H1 (cell line): ENCODE results near the gene ELP1. TPM values are rescaled to one million over a fixed set of nuclear protein-coding genes. Genes with fewer than 3 reads are reported as not detected.

Experiments used
- CTCF ChIA-PET: fragments of 300-600 bp; sonication (Branson Sonifier 250); formaldehyde crosslinking; loops from one replicate; lab custom pipeline; 2021; ENCODE audit not compliant: partially characterized antibody; lab: Charles Lee
- POLR2A ChIA-PET: fragments of 300-600 bp; sonication (Branson Sonifier 250); formaldehyde crosslinking; loops from one replicate; lab custom pipeline; 2021; ENCODE audit warnings: inconsistent platforms; ENCODE audit not compliant: partially characterized antibody; lab: Charles Lee
- DNase-seq, 2 experiments: peaks; one replicate each; pipeline versions ENCODE4 v3.0.0 to v3.0.0-alpha.2; 2010 to 2022; ENCODE audit warnings: low spot score in 2 of 2, low read depth in 1 of 2, mixed read lengths in 1 of 2
- FAIRE-seq: peaks from 2 replicates; lab custom pipeline; 2011; peaks lifted over from hg19 to GRCh38; lab: Jason Lieb, UNC
- H2AFZ ChIP-seq: 2 replicates; pipeline ENCODE4 v1.8.1; 2012; ENCODE audit warnings: low read length, inconsistent platforms
- H2AK5ac ChIP-seq: 2 replicates; pipeline ENCODE4 v1.6.1; 2013; ENCODE audit warnings: low read depth, low read length
- H2BK120ac ChIP-seq: replicated peaks from 2 replicates; pipeline ENCODE3; 2013; ENCODE audit warnings: low read depth, low read length, inconsistent platforms
- H2BK12ac ChIP-seq: 2 replicates; pipeline ENCODE4 v1.6.1; 2013; ENCODE audit warnings: low read depth, low read length
- H2BK15ac ChIP-seq: 2 replicates; pipeline ENCODE4 v1.6.1; 2013; ENCODE audit warnings: low read length
- H2BK20ac ChIP-seq: 2 replicates; pipeline ENCODE4 v1.6.1; 2013; ENCODE audit warnings: low read length
- H2BK5ac ChIP-seq: 2 replicates; pipeline ENCODE4 v1.6.1; 2013; ENCODE audit warnings: low read depth, low read length
- H3K14ac ChIP-seq: 2 replicates; pipeline ENCODE4 v1.6.1; 2013; ENCODE audit warnings: inconsistent platforms; ENCODE audit not compliant: insufficient read length
- H3K18ac ChIP-seq: 2 replicates; pipeline ENCODE4 v1.6.1; 2013; ENCODE audit warnings: low read length; ENCODE audit errors: extremely low read depth
- H3K23ac ChIP-seq: 2 replicates; pipeline ENCODE4 v1.6.1; 2013; ENCODE audit warnings: inconsistent platforms; ENCODE audit not compliant: insufficient read length
- H3K23me2 ChIP-seq: 2 replicates; pipeline ENCODE4 v1.6.1; 2013; ENCODE audit warnings: low read depth, low read length
- H3K27ac ChIP-seq: 2 replicates; pipeline ENCODE4 v1.6.1; 2011; ENCODE audit warnings: low read depth, low read length, inconsistent platforms
- H3K27me3 ChIP-seq, 4 experiments: replicated peaks in 1 of 4; 1 replicate in 1 of 4; 2 replicates in 3 of 4; pipeline versions ENCODE4 v1.6.1 to v1.8.1; 2011 to 2013; ENCODE audit warnings: low read length in 3 of 4, mild to moderate bottlenecking in 3 of 4, inconsistent platforms in 2 of 4, mixed read lengths in 2 of 4, moderate library complexity in 1 of 4; ENCODE audit not compliant: control insufficient read depth in 3 of 4, insufficient read depth in 3 of 4; ENCODE audit errors: extremely low read depth in 1 of 4
- H3K36me3 ChIP-seq, 4 experiments: 2 replicates each; pipeline versions ENCODE4 v1.6.1 to v1.8.1; 2011 to 2013; ENCODE audit warnings: mild to moderate bottlenecking in 4 of 4, low read length in 3 of 4, moderate library complexity in 2 of 4, control low read depth in 1 of 4, inconsistent platforms in 1 of 4; ENCODE audit not compliant: insufficient read depth in 4 of 4, control insufficient read depth in 2 of 4
- H3K4ac ChIP-seq: replicated peaks from 2 replicates; pipeline ENCODE3; 2013; ENCODE audit warnings: low read length, low read depth, mixed read lengths, inconsistent platforms; ENCODE audit not compliant: insufficient read length
- H3K4me1 ChIP-seq, 4 experiments: replicated peaks in 1 of 4; 1 replicate in 1 of 4; 2 replicates in 3 of 4; pipeline versions ENCODE4 v1.6.1 to v1.8.1; 2011 to 2013; ENCODE audit warnings: low read length in 3 of 4, inconsistent platforms in 2 of 4, mixed read lengths in 1 of 4; ENCODE audit not compliant: insufficient read depth in 4 of 4, control insufficient read depth in 3 of 4
- H3K4me2 ChIP-seq, 2 experiments: 2 replicates each; pipeline versions ENCODE4 v1.6.1 to v1.8.1; 2011 to 2013; ENCODE audit warnings: low read depth in 2 of 2, low read length in 2 of 2, control low read depth in 1 of 2, inconsistent platforms in 1 of 2, mild to moderate bottlenecking in 1 of 2; ENCODE audit not compliant: insufficient read depth in 1 of 2
- H3K4me3 ChIP-seq, 4 experiments: fragments of 200-600, 300-600 bp in 1 of 4; sonication (generic), shearing (Covaris generic), sonication (Bioruptor Twin) in 1 of 4; 2 replicates each; pipeline versions ENCODE4 v1.5.1 to v1.8.1; 2011 to 2016; ENCODE audit warnings: low read length in 4 of 4, low read depth in 3 of 4, control low read depth in 2 of 4, inconsistent platforms in 2 of 4, mild to moderate bottlenecking in 2 of 4, mixed read lengths in 1 of 4, moderate library complexity in 1 of 4; ENCODE audit not compliant: insufficient read depth in 2 of 4; ENCODE audit errors: extremely low read depth in 1 of 4
- H3K56ac ChIP-seq: replicated peaks from 2 replicates; pipeline ENCODE3; 2013; ENCODE audit warnings: low read depth, mild to moderate bottlenecking, mixed read lengths, low read length, inconsistent platforms; ENCODE audit not compliant: insufficient read length
- H3K79me1 ChIP-seq: 2 replicates; pipeline ENCODE4 v1.6.1; 2013; ENCODE audit warnings: low read depth, low read length, control low read depth
- H3K79me2 ChIP-seq, 2 experiments: 2 replicates each; pipeline versions ENCODE4 v1.6.1 to v1.8.1; 2012 to 2013; ENCODE audit warnings: low read length in 2 of 2, mild to moderate bottlenecking in 2 of 2, inconsistent platforms in 1 of 2; ENCODE audit not compliant: insufficient read depth in 2 of 2, control insufficient read depth in 1 of 2
- H3K9ac ChIP-seq, 4 experiments: replicated peaks in 1 of 4; 1 replicate in 1 of 4; 2 replicates in 3 of 4; pipeline versions ENCODE4 v1.6.1 to v1.8.1; 2011 to 2013; ENCODE audit warnings: low read depth in 3 of 4, low read length in 3 of 4, control low read depth in 2 of 4, mild to moderate bottlenecking in 2 of 4, moderate library complexity in 2 of 4, inconsistent platforms in 1 of 4; ENCODE audit errors: extremely low read depth in 1 of 4
- H3K9me3 ChIP-seq, 2 experiments: 2 replicates each; pipeline versions ENCODE4 v1.6.1 to v1.8.1; 2012 to 2013; ENCODE audit warnings: mild to moderate bottlenecking in 2 of 2, moderate library complexity in 2 of 2, control low read depth in 1 of 2, inconsistent platforms in 1 of 2, low read depth in 1 of 2, low read length in 1 of 2, mixed read lengths in 1 of 2; ENCODE audit not compliant: insufficient read depth in 2 of 2
- H4K20me1 ChIP-seq, 2 experiments: replicated peaks in 1 of 2; 2 replicates each; pipeline versions ENCODE3 to v1.8.1; 2011 to 2013; ENCODE audit warnings: inconsistent platforms in 2 of 2, low read length in 2 of 2, mild to moderate bottlenecking in 1 of 2; ENCODE audit not compliant: insufficient read depth in 2 of 2, control insufficient read depth in 1 of 2
- H4K5ac ChIP-seq: 2 replicates; pipeline ENCODE4 v1.6.1; 2013; ENCODE audit warnings: low read length, low read depth, mixed read lengths, inconsistent platforms; ENCODE audit not compliant: insufficient read length
- H4K8ac ChIP-seq: 2 replicates; pipeline ENCODE4 v1.8.0; 2013; ENCODE audit warnings: mild to moderate bottlenecking, moderate library complexity, low read length, inconsistent platforms; ENCODE audit not compliant: insufficient read depth; ENCODE audit errors: extremely low read depth
- H4K91ac ChIP-seq: replicated peaks from 2 replicates; pipeline ENCODE3; 2013; ENCODE audit warnings: low read length, mixed read lengths, inconsistent platforms; ENCODE audit not compliant: insufficient read length
- EGR1 ChIP-seq: IDR thresholded peaks from 2 replicates; pipeline ENCODE4 v1.6.1; 2011; ENCODE audit warnings: low read depth, low read length, borderline replicate concordance
- HDAC6 ChIP-seq: IDR thresholded peaks from one replicate; pipeline ENCODE4 v1.7.1; 2012; ENCODE audit warnings: low read depth, mild to moderate bottlenecking, inconsistent platforms, low read length, moderate library complexity
- JUN ChIP-seq: IDR thresholded peaks from 2 replicates; pipeline ENCODE4 v1.6.1; 2011; ENCODE audit warnings: low read depth, mild to moderate bottlenecking, improper control_type of control experiment, low read length
- RBBP5 ChIP-seq: IDR thresholded peaks from 2 replicates; pipeline ENCODE4 v1.7.1; 2012; ENCODE audit warnings: low read depth, mild to moderate bottlenecking, inconsistent platforms, low read length, moderate library complexity, borderline replicate concordance
- RNF2 ChIP-seq: fragments of 200-900, 300-1000 bp; sonication (generic); IDR thresholded peaks from 2 replicates; pipeline ENCODE4 v1.7.1; 2016; ENCODE audit warnings: borderline replicate concordance, low read depth, mild to moderate bottlenecking, antibody characterized with exemption, low read length; ENCODE audit not compliant: poor library complexity, severe bottlenecking; ENCODE audit errors: missing control alignments
- SIN3A ChIP-seq, 2 experiments: IDR thresholded peaks in 1 of 2; conservative IDR thresholded peaks in 1 of 2; 2 replicates each; pipeline ENCODE4 v1.6.1; 2011 to 2012; ENCODE audit warnings: low read length in 2 of 2, improper control_type of control experiment in 1 of 2, low read depth in 1 of 2, mild to moderate bottlenecking in 1 of 2
- SUZ12 ChIP-seq: fragments of 200-600 bp; sonication (generic); IDR thresholded peaks from 2 replicates; pipeline ENCODE4 v1.6.1; 2012; ENCODE audit warnings: mild to moderate bottlenecking, inconsistent platforms, low read length, moderate library complexity, mixed read lengths
- WGBS, 2 experiments: shearing (Covaris generic) in 1 of 2; methylation state at CpG; one replicate each; pipeline versions ENCODE4 v1.1.6 to v1.1.7; 2013 to 2015; ENCODE audit warnings: low lambda C conversion rate in 2 of 2, mixed read lengths in 2 of 2, inconsistent platforms in 1 of 2, low coverage in 1 of 2, missing lambda C conversion rate in 1 of 2; ENCODE audit not compliant: insufficient replicate concordance in 2 of 2, insufficient coverage in 1 of 2, insufficient read length in 1 of 2; ENCODE audit errors: extremely low coverage in 1 of 2, missing lambda C conversion rate in 1 of 2; 5-methylcytosine and 5-hydroxymethylcytosine counted together
- polyA plus RNA-seq, 7 experiments: library from polyadenylated mRNA; depleted of rRNA in 3 of 7; stranded (reverse) in 5 of 7; unstranded in 2 of 7; fragments of >200 nt in 5 of 7; fragments of 200-250 nt in 2 of 7; gene quantifications; 1 replicate in 5 of 7; 2 replicates in 1 of 7; 4 replicates in 1 of 7; pipeline versions ENCODE4 v1.2.1 to v1.2.3, GENCODE V29; 2011 to 2013; ENCODE audit warnings: missing spikeins in 2 of 7, mixed read lengths in 2 of 7
- total RNA-seq: library from RNA; stranded (reverse); fragmentation: NEBNext Ultra II Directional; extraction: Animal tissue kit (Norgen Biotek cat#: 25700); gene quantifications from 2 replicates; pipeline ENCODE4 v1.2.1, GENCODE V29; 2021

ELP1 gene
- total and polyA plus RNA-seq, 2 of the 8 experiments (the other 6 are each of a cell fraction or from before 2014, with no cell fraction given) = 13.9 to 31.3 TPM

GRCh38 chr9:108844856-108845255 is 89.1 kb downstream of the ELP1 start:
- no peaks in the 10 kb centered on the region for H3K9me3 ChIP-seq
- H3K4me1 ChIP-seq = no peaks in the 10 kb centered on the region
- no peaks in the 10 kb centered on the region for H3K27me3 ChIP-seq
- no peaks in the 10 kb centered on the region for H3K79me2 ChIP-seq
- ChIA-PET CTCF (interaction anchor here (1.5 kb wide), 1 partner anchor 9 kb away, joined by 4 read pairs; no protein-coding TSS in a partner anchor), POLR2A (no interaction called here)
- H3K9ac ChIP-seq = no peak overlapping the region
- no peak overlapping the region for H3K27ac ChIP-seq
- H2BK20ac ChIP-seq = no peak overlapping the region
- H2AK5ac ChIP-seq = no peak overlapping the region
- no peak overlapping the region for H3K56ac ChIP-seq
- DNase-seq (no peak), FAIRE-seq (no peak)
- no peak overlapping the region for H3K14ac ChIP-seq
- H4K8ac ChIP-seq = no peak overlapping the region
- no peak overlapping the region for H4K91ac ChIP-seq
- no peak overlapping the region for H2BK12ac ChIP-seq
- H3K23ac ChIP-seq = no peak overlapping the region
- no peak overlapping the region for H2BK120ac ChIP-seq
- H3K79me1 ChIP-seq = no peaks in the 10 kb centered on the region
- H3K4ac ChIP-seq = no peak overlapping the region
- no peak overlapping the region for H3K4me2 ChIP-seq
- H3K18ac ChIP-seq = no peak overlapping the region
- no peaks in the 10 kb centered on the region for H4K20me1 ChIP-seq
- no peak overlapping the region for H2BK15ac ChIP-seq
- H2BK5ac ChIP-seq = no peak overlapping the region
- 92% methylated on average over 2 of the region's 2 CpGs; no CpG with 5 or more reads in 1 of the 2 experiments for WGBS, 2 experiments
- no peak overlapping the region for H2AFZ ChIP-seq
- H3K4me3 ChIP-seq = no peak overlapping the region
- TF ChIP-seq HDAC6 = no peak
- no peak for TF ChIP-seq EGR1
- TF ChIP-seq RBBP5 = no peak
- TF ChIP-seq JUN = no peak
- TF ChIP-seq SIN3A (conservative IDR thresholded peaks at IDR 0.05 in 1 of 2, IDR thresholded peaks at IDR 0.05 in 1 of 2; ENCODE audit: low read depth in 1 of 2, low read length in 2 of 2) = no peak
- TF ChIP-seq SUZ12 = no peak
- no peak for TF ChIP-seq RNF2
- H3K36me3 ChIP-seq = no peaks in the 10 kb centered on the region
- no peak overlapping the region for H4K5ac ChIP-seq
- no peaks in the 10 kb centered on the region for H3K23me2 ChIP-seq
